ENCODE results near the gene PYCARD. TPM values are rescaled to one million over a fixed set of nuclear protein-coding genes. Genes with fewer than 3 reads are reported as not detected.
"Not testable (repeated sequence)": the region's sequence is repeated elsewhere in the genome, so short reads cannot be mapped to it uniquely, and the experiment has no call there.

The PYCARD gene
- 238 TPM for total RNA-seq

DNA sequence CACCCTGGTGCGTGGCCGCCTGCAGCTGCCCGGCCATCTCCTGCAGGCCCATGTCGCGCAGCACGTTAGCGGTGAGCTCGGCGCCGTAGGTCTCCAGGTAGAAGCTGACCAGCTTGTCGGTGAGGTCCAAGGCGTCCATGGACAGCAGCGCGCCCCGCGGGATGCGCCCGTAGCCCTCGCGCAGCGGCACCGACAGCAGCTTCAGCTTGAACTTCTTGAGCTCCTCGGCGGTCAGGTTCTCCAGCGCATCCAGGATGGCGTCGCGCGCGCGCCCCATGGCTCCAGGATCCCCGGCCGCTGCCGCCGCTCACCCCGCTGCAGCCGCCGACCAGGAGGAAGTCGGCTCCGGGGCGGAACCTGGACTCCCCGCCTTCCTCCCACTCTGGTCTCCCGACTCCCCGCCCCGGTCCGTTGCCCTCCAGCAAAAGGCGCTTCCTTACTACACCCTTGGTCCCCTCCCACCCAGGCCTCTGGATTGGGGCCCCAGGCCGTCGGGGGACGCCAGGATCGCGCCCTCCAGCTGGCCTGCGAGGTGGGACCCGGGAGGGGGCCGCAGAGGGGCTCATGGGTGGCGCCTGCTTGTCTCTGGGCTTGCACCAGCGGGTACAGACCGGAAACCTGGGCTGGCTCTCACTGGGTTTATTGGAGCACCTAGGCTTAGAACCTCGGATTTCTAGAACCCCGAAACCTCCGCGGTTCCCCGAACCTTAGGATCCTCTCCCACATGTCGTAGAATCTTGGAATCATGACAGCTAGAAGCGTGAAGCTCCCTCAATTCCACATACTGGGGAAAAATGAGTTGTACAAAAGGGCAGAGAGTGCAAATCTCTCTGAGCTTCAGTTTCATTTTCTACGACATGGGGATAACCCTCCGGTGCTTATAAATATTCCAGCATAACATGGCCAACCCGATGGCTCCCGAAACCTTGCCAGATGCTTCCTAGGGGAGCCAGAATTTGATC lies at the start of gene PYCARD:
Gene PYCARD, minus strand, starts transcription at position 347 of the 962 bp plus-strand sequence. Its CDS starts 70 bp downstream, at position 277.
- DNase-seq (ENCODE audit: low read depth in 2 of 3, low spot score in 2 of 3), result peak in 1 of 3 donors; percentile 40

DNA sequence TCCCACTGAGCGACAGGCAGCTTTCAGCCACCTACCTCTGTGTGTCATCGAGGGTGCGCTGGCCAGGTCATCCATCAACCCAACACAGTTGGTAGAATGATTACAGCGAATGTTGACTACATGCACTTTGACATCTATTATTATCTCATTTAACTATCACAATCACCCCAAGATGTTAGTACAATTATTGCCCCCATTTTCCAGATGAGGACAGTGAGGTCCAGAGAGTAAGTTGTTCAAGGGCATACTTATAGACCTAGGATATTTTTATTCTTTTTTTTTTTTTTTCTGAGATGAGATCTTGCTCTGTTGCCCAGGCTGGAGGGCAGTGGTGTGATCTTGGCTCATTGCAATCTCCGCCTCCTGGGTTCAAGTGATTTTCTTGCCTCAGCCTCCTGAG lies 48.9 kb upstream of the PYCARD start:
- DNase-seq (ENCODE audit: low read depth in 2 of 3, low spot score in 2 of 3), result no peak

DNA sequence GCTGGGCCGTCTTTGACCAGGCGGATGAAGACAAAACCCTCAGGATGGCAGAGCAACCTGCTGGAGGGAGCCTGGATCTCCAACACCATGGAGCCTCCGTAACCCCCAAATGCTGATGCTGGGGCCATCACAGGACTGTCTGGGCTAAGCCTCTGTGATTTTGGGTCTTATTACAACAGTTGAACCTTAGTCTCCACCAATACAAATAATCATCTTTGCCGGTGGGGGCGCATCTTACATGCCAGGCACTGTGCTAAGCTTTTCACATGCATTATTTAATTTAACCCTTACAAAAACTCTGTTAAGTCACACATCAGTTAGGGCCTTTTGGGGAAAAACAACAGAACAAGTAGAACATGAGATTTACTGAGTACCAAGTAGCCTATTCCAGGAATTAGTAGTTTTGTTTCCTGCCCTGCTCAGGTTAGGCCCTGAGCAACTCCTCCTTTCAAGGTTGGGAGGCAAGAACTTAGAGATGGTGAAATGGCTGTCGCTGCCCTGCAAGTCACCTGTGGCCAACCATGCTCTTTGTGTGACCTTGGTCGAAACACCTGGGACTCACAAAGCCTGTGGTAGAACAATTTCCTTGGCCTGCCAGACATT lies 48.3 kb upstream of the PYCARD start:
- DNase-seq (ENCODE audit: low read depth in 2 of 3, low spot score in 2 of 3), result no peak

DNA sequence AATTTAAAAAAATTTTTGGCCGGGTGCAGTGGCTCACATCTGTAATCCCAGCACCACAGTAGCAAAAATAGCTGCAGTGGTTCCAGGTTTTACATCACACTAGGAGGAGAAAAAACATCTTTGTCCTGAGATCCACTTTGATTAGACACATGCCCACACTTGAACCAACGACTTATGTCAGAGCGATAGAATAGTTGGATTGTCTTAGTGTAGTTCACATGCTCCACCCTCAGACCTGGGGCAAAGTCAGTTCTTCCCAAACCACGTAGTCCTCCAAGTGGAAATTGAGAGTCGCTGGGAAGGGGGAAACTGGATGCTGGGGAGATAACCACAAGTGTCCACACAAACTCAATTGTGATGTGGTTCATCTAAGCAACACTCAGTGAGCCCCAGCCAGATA lies 45.8 kb upstream of the PYCARD start:
- DNase-seq (ENCODE audit: low read depth in 2 of 3, low spot score in 2 of 3), result no peak

DNA sequence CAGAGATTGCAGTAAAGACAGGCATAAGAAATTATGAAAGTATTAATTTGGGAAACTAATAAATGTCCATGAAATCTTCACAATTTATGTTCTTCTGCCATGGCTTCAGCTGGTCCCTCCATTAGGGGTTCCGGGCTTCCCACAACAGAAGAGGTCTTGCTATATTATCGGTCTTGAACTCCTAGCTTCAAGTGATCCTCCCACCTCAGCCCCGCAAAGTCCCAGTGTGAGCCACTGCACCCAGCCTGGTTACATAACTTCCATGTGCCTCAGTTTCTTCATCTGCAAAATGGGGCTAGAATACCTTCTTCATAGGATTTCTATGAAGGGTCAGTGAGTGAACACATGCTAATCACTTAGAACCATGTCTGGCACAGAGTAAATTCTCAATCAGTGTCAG lies 43.7 kb upstream of the PYCARD start:
- no peak for DNase-seq (ENCODE audit: low read depth in 2 of 3, low spot score in 2 of 3)

DNA sequence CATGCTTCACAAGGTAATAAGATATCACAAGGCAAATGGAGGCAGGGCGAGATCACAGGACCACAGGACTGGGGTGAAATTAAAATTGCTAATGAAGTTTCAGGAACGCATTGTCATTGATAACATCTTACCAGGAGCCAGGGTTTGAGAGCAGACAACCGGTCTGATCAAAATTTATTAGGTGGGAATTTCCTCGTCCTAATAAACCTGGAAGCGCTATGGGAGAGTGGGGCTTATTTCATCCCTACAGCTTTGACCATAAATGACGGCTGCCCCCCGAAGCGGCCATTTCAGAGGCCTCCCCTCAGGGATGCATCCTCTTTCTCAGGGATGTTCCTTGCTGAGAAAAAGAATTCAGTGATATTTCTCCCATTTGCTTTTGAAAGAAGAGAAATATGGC lies 43.0 kb upstream of the PYCARD start:
- DNase-seq (ENCODE audit: low read depth in 2 of 3, low spot score in 2 of 3), result not testable (repeated sequence)

DNA sequence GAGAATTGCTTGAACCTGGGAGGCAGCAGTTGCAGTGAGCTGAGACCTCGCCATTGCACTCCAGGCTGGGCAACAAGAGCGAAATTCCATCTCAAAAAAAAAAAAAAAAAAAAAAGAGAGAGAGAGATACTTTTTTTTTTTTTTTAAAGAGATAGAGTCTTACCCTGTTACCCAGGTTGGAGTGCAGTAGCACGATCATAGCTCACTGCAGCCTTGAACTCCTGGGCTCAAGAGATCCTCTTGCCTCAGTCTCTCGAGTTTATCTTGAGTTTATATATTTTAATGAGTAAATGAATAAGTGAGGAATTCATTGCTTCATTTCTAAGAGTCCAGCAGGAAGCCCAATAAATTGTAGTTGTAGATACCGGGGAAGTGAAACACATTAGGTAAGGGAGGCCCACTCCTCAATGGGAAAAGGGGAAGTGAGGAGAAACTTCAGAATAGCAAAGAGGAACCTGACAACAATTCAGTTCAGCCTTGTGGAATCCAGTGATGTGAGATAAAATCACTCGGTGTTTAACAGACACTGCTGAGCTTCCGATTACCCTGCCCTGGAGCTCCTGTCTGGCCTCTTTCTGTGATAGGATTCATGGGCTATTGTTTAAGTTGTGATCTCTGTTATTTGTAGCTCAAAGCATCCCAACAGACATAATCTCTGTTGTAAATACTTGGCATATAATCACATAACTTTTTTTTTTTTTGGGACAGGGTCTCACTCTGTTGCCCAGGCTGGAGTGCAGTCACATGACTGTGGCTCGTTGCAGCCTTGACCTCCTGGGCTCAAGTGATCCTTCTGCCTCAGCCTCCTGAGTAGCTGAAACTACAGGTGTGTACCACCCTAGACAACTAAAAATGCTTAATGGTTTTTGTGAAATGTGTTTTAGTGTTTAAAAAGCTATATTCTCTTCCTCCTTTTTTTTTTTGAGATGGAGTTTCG lies 41.4 kb upstream of the PYCARD start:
- DNase-seq (ENCODE audit: low read depth in 2 of 3, low spot score in 2 of 3), result peak in 2 of 3 donors; percentile 64 to 82

DNA sequence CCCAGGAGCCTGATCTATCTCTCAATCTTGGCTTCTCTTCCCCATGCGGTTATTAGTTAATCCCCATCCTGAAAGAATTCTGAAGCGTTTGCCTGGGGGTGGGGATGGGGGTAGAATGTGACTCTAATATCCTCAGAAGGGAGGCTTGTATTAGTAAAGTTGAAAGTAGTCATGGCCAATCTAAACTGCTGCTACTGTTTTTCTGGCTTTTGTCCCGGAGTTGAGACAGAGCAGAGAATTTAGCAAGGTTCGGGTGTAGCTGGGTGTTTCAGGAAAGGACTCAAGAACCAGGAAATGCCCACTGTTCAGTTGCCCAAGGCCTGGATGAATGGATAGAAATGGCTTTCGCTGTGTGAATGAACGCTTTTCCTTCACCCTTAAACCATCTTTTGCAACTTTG lies 39.6 kb upstream of the PYCARD start:
- no peak for DNase-seq (ENCODE audit: low read depth in 2 of 3, low spot score in 2 of 3)

DNA sequence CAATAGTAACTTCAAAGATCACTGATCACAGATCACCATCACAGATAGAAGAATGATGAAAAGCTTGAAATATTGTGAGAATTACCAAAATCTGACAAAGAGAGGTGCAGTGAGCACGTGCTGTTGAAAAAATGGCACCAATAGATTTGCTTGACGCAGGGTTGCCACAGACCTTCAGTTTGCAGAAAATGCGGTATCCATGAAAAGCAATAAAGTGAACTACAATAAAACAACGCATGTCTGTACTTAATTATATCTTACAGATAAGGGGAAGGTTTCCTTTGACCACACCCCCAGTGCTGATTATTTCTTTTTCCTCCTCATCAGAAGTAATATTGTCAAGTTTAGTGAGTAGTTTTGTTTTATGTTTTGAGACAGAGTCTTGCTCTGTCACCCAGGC lies 35.5 kb upstream of the PYCARD start:
- no peak for DNase-seq (ENCODE audit: low read depth in 2 of 3, low spot score in 2 of 3)

DNA sequence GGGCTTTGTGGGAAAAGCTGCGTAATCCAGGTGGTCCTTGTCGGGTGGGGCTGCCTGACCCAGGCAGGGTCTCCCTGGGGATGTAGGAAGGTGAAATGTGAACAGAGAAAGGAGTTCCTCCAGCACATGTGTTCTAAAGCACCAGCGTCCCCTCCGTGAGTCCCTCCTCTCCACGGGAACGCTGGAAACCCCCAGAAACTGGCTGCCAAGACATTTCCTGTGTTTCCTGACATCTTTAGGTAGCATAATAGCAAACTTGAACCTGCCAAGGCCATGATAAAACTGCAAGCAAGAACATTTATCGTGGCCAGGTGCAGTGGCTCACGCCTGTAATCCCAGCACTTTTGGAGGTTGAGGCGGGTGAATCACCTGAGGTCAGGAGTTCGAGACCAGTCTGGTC lies 26.9 kb upstream of the PYCARD start:
- DNase-seq (ENCODE audit: low read depth in 2 of 3, low spot score in 2 of 3), result peak in 2 of 3 donors; percentile 40 to 46

DNA sequence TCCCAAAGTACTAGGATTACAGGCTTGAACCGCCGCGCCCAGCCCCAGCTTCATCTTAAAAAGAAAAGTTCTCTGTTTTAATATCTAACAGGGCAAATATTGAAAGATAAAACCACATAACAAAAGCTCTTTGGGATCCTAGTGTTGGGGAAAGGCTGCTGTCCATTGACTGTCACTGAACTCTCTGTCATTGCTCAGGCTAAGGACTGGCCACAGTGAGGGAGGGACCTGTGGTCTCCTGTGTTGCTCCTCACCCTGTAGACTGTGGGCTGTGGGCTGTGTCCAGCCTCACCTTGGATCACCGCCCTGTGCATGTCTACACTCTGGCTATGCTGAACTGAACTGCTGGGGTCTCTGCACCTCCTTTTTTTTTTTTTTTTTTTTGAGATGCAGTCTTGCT lies 25.6 kb upstream of the PYCARD start:
- DNase-seq (ENCODE audit: low read depth in 2 of 3, low spot score in 2 of 3), result no peak

DNA sequence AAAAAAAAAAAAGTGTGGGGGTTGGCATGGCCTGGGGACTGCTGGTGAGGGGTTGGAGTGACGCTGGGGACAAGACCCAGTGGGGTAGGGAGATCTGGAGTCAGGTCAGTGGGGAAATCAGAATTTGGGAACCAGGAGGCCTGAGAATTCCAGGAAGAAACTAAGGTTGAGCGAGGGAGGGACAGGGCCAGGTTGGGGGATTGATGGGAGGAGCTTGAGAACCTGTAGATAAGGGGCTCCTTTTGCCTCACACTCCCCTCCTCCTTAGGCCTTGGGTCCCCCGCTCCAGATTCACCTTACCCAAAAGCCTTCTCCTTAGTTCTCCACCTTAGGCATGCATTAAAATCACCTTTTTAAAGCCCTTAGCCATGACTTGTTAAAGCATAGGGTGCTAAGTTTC lies 22.6 kb upstream of the PYCARD start:
- DNase-seq (ENCODE audit: low read depth in 2 of 3, low spot score in 2 of 3), result no peak

DNA sequence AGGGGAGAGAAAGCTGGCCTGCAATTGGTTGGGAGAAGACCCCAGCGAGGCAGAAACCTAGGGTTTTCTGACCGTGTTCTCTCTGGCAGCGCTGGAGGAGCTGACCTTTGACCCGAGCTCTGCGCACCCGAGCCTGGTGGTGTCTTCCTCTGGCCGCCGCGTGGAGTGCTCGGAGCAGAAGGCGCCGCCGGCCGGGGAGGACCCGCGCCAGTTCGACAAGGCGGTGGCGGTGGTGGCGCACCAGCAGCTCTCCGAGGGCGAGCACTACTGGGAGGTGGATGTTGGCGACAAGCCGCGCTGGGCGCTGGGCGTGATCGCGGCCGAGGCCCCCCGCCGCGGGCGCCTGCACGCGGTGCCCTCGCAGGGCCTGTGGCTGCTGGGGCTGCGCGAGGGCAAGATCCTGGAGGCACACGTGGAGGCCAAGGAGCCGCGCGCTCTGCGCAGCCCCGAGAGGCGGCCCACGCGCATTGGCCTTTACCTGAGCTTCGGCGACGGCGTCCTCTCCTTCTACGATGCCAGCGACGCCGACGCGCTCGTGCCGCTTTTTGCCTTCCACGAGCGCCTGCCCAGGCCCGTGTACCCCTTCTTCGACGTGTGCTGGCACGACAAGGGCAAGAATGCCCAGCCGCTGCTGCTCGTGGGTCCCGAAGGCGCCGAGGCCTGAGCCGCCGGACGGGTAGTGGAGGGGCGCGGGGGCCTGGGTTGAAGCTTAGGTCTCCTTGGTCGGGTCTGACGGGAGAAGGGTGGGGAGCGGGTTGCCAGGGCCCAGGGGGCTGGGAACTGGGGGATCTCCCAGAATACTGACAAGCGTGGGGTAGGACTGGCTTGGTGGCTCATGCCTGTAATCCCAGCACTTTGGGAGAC lies 21.8 kb upstream of the PYCARD start:
- no peak for DNase-seq (ENCODE audit: low read depth in 2 of 3, low spot score in 2 of 3)

DNA sequence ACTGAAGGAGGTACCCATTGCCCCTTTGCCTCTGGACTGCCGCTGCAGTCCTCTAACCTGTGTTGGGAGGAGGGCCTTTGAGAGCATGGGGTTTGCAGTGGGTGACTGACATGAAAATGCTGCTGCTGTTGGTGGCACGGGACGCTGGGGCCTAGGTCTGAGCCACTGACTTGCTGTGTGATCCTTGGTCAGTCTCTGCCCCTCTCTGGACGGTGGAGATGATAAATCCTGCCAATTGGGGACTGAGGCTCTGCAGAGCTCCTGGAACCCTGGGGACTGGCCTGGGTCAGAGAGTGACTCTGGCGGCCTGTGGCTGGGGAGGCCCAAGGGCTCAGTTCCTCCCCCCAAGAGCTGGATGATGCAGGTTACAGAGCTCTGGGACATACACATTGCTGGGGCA lies 20.5 kb upstream of the PYCARD start:
- no peak for DNase-seq (ENCODE audit: low read depth in 2 of 3, low spot score in 2 of 3)

DNA sequence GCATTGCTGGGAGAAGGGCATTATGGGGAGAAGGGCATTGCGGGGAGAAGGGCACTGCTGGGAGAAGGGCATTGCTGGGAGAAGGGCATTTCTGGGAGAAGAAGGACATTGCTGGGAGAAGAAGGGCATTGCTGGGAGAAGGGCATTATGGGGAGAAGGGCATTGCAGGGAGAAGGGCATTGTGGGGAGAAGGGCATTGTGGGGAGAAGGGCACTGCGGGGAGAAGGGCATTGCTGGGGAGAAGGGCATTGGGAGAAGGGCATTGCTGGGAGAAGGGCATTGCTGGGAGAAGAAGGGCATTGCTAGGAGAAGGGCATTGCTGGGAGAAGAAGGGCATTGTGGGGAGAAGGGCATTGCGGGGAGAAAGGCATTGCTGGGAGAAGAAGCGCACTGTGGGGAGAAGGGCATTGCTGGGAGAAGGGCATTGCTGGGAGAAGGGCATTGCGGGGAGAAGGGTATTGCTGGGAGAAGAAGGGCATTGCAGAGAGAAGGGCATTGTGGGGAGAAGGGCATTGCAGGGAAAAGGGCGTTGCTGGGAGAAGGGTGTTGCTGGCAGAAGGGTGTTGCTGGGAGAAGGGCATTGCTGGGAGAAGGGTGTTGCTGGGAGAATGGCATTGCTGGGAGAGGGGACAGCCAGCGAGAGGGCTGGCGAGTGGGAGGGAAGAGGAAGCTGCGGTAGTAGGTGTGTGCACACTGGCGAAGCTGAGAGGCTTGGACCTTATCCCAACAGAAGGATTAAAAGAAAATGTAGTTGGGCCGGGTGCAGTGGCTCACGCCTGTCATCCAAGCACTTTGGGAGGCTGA lies 19.0 kb upstream of the PYCARD start:
- DNase-seq (ENCODE audit: low read depth in 2 of 3, low spot score in 2 of 3), result no peak

DNA sequence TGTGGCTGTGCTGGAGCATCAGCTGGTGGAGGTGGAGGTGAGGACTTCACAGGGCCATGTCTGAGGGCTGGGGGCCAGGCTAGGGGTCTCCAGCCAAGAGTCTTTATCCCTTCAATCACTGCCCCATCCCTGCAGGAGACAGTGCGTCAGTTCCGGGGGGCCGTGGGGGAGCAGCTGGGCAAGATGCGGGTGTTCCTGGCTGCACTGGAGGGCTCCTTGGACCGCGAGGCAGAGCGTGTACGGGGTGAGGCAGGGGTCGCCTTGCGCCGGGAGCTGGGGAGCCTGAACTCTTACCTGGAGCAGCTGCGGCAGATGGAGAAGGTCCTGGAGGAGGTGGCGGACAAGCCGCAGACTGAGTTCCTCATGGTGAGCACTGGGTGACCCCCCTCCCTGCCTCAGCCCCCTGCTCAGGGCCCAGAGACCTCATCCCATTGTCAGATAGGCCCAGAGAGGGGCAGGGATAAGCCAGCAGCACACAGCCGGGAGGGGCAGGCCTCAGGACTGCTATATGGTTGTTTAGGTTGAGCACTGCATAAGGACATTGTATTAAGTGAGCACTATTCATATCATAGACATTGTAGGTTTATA lies 16.7 kb upstream of the PYCARD start:
- DNase-seq (ENCODE audit: low read depth in 2 of 3, low spot score in 2 of 3), result no peak

DNA sequence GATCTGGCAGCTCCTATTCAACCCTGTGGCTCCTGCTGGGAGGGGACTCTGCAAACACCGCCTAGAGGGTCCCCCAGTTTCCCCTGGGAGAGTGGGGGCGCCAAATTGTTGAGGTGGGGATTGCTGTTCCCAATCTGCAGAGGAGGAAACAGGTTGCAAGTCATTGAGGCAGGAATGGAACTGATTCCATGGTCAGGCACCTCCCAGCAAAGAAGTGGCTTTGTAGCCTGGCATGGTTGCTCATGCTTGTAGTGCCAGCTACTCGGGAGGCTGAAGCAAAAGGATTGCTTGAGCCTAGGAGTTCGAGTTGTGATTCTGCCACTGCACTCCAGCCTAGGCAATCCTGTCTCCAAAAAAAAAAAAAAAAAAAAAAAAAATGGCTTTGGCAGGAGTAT lies 14.6 kb upstream of the PYCARD start:
- DNase-seq (ENCODE audit: low read depth in 2 of 3, low spot score in 2 of 3), result no peak

DNA sequence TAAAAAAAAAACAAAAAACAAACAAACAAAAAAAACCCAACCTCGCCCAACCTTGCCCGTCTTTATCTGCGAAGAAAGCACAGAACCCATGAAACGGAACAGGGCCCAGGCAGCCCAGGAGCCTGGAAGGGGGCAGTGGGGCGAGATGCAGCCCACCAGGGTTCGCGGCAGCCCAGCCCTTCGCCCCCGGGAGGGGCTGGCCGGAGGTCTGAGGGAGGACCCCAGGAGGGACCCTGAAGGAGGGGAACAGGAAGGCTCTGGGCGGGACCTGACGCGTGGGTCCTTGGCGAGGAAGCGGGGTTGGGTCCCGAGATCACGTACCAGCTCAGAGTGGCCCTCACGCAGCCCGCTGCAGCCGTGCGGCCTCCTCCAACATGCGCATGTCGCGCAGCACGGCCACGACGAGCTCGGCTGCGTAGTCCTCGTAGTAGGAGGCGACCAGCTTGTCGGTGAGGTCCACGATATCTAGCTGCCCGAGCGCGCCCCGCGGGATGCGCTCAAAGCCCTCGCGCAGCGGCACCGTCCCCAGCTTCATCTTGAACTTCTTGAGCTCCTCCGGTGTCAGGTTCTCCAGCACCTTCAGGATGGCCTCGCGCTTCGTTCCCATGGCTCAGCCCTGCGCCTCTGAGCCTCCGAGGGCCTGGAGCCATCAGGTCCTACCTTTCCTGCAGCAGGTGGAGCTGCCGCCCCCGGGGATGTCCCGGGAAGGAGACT lies 14.0 kb upstream of the PYCARD start, which contains the start of gene PYDC1:
Gene PYDC1, minus strand, starts transcription at position 714 of the 714 bp plus-strand sequence. Its CDS starts 107 bp downstream, at position 607.
- DNase-seq (ENCODE audit: low read depth in 2 of 3, low spot score in 2 of 3), result no peak

Measured in hematopoietic multipotent progenitor cell (in vitro differentiated cells).